SK-MEL-5 (cell line): Measurements from ENCODE around the gene CCDC149. TPM values are rescaled to one million over a fixed set of nuclear protein-coding genes. Genes with fewer than 3 reads are reported as not detected.
A peak's percentile ranks its signal among the peaks of the same experiment; 100 is the strongest.

Source experiments
- DNase-seq: peaks from one replicate; pipeline ENCODE4 v3.0.0-alpha.2; 2016; ENCODE audit warnings: low read depth, low spot score
- in situ Hi-C: cut with HindIII; loops from 2 replicates; pipeline ENCODE4 v1.10.0; 2016; ENCODE audit warnings: low sequenced_read_pairs, high pct_unique_total_duplicates, low pct_unique_long_range_greater_than_20kb
- total RNA-seq: library from RNA; depleted of rRNA; stranded (reverse); fragments of >200 nt; shearing (Covaris generic); gene quantifications from 2 replicates; pipeline ENCODE4 v1.2.3, GENCODE V29; 2014

The CCDC149 gene
- total RNA-seq, 1 experiment from 2014 or later: 0.45 TPM

DNA sequence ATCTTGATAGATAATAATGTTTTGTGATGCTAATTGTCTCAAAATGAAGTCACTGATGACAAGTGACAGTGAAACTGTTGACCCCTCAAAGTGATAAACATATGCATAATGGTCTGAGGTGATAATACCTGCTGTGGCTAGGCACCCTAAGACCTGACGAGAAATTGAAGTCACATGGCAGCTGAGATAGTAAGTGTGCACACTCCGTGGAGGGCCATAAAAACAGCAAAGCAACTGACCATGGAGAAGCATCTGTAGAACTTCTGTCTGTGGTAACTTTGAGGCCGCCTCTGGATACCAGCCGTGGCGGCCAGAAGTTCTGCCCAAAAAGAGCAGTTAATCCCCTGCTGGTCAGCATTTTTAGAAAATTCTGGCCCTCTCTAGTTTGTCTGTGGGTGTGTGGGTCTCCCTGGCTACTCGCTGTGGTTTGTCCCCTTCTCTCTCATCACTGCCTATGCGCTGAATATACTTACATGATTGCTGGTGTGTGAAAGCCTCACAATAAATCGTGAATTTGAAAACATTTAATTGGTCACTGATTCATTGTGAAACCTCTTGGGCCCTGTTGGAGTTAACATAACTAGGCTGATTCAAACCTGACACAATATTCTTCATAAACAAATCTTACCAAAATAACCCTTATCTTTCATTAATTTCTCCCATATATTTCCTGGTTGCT, 50.6 kb downstream of the CCDC149 start:
- DNase-seq: no peak
- in situ Hi-C loops: no loop called here

DNA sequence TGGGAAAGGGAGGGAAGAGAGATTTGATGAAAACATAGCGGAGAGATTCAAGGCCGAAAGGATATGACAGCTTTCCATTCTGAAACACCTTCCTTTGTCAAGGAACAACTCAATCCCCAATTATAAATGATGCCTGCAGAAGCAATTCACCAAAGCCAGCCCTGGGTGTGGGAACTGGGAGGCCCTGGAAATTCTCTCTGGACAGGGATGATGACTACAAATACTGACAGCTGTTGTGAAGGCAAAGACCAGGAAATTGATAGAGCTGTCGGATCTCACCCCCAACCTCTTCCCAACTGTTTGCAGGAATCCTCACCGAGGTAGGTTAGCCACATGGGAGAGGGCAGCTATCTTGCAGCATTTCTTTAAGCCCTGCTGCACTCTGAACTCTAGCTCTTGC, 54.3 kb downstream of the CCDC149 start:
- no peak for DNase-seq
- in situ Hi-C loops: no loop called here

DNA sequence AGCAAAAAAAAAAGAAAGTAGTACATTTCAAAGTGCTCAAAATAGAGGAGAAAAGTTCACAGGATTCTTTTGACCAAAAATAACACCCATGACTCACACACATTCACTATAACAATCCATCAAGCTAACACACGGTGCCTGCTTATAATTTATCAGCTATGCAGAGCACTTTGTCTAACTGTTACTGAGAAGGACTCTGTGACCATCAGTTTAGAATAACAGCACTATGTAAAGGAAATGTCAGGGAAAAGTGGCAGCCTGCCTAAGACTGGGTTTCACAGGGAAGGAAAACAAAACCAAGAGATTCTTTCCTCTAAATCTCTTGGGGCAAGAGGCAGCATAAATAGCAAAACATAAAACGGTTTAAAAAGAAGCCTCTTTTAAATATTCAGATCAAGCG, 54.8 kb downstream of the CCDC149 start:
- DNase-seq: no peak
- in situ Hi-C loops: no loop called here

DNA sequence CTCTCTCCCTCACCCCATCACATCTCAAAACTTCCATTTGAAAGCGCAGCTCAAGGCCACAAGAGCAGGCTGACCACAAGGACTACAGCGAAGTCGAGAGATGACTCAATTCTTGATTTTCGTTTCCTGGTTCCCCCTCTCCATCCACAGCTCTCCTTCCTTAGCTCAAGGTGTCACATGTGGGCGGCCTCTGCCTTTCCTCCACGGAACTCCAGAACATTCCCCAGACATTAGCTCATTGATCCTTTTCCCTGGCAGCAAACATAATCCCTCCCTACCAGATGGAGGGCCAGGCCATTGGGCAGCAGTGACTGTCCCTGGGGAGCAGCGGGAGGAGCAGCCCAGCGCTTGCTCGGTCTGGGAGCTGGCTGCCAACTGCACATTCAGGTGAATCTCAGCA, 56.3 kb downstream of the CCDC149 start:
- no peak for DNase-seq
- in situ Hi-C loops: no loop called here

DNA sequence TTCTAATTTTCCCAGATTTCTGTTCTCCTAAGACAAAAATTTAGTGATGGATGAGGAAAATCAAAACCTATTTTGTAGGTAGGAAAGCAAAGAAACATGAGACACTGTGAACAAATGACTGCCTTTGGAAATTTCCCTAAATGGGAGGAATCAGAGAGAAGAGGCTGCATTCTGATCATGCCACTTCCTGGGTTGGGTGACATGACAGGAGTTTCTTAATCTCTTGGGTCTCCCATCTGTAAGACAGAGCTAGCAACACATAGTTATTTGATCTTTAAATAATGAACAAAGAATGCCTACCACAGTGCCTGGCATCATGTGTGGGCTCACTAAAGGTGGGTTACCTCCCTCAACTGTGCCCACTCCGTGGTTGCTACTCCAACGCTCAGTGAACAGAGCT, 57.1 kb downstream of the CCDC149 start:
- in situ Hi-C loops: no loop called here
- DNase-seq: no peak

DNA sequence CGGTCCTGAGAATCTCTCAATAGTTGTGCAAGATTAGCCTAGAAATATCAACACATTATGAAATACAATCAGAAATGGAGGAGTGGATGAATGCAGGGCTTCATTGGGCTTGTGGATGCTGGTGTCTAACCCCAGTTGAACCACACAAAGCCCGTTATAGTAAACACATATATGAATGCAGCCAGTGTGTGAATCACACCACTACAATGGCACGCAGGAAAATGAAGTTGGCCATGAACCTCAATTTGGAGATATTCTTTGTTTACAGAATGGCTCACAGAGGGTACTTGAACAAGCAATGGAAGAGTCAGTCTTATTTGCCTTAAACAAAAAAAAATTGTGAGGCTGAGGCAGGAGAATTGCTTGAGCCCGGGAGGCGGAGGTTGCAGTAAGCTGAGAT, 59.7 kb downstream of the CCDC149 start:
- peak; percentile 61 for DNase-seq
- in situ Hi-C loops: no loop called here

DNA sequence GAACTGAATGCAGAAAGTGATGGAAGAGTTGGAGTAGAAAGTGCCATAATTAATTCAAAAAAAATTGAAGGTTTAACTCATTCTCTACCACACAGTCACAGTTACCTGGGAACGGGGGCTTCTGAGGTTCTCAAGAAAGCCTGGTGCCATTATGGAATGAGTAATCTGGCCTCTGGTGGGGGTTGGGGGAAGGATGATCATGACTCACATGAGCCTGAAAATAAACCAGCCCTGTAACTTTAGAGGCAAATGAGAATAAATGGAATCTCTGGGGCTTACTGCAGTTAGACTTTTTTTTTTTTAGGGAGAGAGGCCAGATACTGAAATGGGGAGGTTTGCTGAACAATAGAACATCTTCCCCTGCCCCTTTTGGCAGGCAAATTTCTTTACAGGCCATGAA, 62.2 kb downstream of the CCDC149 start:
- DNase-seq: peak; percentile 36
- in situ Hi-C loops: no loop called here

DNA sequence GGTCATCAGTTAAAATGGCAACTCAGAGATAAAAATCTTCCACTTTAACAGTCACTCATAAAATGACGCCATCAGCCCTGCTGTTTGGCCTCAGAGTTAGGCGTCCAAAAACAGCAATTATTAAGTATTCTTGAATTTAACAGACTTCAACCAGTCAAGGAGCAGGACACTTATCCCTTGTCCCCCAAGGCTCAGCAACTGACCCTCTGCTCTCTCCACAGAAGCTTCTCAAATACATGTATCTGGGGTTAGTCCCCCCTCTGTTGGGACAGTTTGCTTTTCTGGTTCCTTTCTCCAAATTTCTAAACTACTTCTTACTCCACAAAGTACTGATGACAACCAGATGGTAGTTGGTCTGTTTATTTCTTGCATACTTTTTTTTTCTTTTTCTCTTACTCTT, 63.1 kb downstream of the CCDC149 start:
- DNase-seq: no peak
- in situ Hi-C loops: no loop called here

DNA sequence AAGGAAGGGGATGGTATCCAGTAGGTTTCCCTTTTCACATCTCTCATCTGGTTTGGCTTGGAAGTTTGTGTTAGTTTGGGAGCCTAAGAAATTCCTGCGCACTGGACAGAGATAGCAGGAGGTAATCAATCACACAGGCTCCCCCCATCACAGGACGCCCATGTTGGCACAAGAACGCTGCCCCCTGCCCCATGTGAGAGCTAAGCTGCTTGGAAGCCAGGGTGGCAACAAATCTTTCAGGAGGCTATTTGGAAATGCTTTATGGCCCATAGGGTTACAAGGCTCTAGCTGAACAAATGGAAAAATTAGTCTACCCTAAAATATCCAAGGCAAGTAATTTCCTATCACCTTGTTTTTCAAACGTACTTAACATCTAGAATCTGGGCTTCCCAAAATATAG, 63.5 kb downstream of the CCDC149 start:
- in situ Hi-C loops: no loop called here

DNA sequence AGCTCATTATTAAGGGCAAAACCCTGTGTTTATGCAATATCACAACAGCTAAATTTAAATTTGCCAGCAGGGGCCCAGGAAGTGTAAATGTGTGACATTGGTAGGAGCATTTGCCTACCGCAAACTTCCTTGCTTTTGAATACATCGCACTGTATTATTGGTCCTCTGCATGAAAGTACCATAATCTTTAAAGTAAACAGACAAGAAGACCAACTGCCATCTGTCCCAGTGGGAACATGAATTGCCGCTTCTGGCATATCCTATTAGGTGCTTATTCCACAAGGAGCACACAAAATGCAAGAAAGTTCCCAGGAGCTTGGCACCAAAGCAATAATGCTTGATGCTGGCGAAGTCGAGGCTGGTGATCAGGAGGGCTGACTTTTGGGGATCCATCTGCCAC, 66.1 kb downstream of the CCDC149 start:
- in situ Hi-C loops: no loop called here
- DNase-seq: no peak

More for the DNA sequence above, 63.5 kb downstream of the CCDC149 start:
- no peak for DNase-seq

DNA sequence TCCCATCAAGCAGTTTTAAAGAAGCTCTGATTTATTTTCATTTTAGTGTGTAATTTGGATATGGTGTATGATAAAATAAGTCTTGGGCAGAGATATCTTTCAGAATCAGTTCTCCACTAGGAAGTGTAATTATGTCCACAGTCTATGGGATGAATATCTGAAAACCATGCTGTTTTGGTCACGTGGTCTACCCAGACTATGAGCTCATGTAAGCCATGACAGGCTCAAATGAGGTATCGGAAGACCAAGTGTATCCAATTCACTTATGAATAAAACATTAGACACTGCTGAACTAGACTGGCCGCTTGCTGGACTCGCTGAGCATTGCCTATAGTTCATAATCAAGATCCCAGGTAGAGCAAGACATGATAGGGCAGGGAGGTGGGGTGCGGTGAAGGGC, 66.9 kb downstream of the CCDC149 start:
- no peak for DNase-seq

DNA sequence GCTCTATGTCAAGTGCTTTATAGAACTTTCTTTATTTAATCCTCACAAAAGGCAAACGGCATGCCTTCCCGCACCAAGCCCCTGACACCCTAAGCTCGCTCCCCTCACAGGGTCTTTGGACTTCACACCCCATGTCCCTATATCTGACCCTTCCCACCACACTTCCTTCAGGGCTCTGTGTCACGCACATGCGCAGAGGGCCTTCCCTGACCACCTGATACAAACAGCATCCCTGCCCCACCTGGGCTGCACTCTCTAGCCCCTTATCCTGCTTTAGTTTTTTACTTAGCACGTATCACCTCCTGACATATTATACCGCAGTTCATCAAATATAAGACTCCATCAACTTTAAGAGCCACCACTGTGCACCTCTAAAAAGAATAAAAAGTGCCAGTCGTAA, 67.7 kb downstream of the CCDC149 start:
- in situ Hi-C loops: no loop called here
- DNase-seq: no peak

More for the DNA sequence above, 66.9 kb downstream of the CCDC149 start:
- in situ Hi-C loops: no loop called here

DNA sequence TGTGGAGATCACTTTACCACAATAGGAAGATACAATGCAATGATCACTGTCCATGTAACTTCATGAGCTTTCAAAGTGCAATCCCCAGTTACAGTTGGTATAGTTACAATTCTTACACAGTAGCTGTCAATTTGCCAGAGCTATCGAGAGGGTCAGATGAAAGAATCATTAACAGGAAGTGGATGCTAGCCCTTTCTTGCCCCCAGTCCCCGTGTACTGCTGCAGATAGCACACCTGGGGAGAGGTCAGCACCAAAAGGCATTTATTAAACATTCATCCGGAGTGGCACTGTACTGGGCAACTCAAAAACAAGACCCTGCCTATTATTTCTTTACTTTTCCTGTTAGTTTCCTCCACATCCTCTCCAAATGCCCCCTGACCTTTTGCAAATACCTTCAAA, 69.7 kb downstream of the CCDC149 start:
- in situ Hi-C loops: no loop called here
- no peak for DNase-seq

DNA sequence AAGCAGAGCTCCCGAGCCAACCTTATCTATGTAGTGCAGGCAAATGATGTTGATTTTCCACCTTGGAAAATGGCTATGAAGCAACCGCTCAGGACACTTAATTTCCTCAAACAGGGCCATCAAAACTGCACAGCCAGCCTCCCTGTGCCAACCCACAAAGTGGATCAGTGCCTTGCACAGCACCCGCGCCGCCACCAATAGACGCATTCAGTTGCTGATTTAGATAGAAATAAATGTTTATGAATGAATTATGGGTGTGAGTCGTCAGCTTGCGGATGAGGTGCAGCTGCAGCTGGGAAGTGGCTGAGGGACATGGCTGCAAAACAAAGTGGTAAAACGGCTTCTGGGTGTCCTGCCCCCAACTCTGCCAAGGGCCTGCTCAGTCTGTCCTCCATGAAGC, 70.5 kb downstream of the CCDC149 start:
- in situ Hi-C loops: no loop called here
- DNase-seq: no peak

DNA sequence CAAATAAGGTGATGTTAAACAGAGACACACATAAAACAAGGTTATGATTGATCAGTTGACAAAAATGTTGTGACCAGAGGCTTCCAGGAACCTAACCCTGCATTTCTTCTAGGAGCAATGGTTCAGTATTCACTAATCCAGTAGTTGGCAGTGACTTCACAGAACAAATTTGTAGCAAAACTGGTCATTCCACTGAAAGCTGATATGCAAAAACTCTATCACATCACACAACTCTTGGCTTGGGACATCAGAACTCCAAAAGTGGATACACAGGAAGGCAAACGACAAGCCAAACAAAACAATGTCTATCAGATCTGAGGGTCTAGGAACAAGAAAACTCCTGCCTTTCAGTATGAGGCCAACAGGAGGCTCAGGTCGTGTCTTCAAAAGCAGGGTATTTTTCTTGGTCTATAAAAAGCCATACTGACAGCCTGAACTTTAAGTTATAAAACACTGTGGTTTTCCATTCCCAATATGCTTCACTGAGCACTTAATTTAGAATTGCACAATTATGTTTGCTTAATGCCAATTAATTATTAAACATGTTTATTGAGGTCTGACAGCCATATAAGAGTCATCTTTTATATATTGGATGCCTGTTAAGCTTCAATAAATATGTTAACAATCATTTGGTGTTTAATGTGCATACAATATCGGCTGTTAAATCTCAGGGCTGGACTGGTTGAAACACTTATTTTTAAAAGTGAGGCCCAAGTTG, 71.9 kb downstream of the CCDC149 start:
- in situ Hi-C loops: no loop called here
- no peak for DNase-seq

DNA sequence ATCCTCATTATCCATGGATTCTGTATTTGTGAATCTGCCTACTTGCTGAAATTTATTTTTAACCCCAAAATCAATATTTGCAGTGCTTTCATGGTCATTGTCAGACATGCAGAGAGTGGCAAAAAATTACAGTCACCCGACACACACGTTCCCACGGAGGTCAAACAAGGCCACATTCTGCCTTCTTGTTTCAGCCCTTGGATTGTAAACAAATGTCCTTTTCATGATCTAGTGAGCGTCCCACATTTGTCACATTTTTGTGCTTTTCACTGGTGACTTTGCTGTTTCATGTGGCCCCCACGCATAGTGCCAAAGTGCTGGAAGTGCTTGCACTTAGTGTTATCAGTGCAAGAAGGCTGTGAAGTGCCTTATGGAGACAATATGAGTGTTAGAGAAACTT, 72.5 kb downstream of the CCDC149 start:
- in situ Hi-C loops: no loop called here

DNA sequence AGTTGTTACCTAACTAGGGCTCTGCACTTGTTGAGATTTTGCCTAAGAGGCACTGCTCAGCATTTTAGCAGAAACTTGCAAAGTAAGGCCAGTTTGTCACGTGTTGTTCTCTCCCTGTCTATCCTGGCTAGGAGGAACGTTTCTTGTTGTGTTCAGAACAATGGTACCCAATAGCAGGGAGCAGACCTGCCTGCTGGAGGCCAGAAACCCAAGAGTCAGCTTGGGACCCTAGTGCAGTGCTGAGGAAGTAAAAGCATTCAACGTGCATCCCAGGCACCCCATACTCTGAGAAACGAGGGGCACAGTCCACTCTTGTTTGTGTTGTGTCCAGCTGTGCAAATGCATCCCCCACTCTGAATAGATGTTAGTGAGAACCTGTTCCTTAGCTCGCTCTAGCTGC, 75.1 kb downstream of the CCDC149 start:
- in situ Hi-C loops: no loop called here
- no peak for DNase-seq

More for the DNA sequence above, 72.5 kb downstream of the CCDC149 start:
- DNase-seq: no peak

DNA sequence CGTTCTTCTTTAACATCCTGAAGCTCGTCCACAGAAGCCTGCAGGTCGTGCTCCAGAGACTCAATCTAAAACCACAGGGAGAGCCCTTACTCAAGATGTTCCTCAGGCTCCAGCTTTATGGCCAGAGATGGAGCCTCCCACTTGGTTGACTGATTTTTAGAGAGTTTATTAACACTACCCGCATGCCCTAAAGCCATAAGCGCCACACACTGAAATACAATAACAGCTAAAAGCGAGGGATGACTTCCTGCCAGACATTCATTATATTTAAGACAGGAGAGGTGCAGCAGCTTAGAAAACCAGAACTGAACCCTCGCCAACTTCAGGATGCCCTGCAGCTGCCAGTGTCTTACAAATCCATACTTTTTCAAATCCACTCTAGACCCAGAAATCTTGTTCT, 75.5 kb downstream of the CCDC149 start:
- in situ Hi-C loops: no loop called here
- no peak for DNase-seq

DNA sequence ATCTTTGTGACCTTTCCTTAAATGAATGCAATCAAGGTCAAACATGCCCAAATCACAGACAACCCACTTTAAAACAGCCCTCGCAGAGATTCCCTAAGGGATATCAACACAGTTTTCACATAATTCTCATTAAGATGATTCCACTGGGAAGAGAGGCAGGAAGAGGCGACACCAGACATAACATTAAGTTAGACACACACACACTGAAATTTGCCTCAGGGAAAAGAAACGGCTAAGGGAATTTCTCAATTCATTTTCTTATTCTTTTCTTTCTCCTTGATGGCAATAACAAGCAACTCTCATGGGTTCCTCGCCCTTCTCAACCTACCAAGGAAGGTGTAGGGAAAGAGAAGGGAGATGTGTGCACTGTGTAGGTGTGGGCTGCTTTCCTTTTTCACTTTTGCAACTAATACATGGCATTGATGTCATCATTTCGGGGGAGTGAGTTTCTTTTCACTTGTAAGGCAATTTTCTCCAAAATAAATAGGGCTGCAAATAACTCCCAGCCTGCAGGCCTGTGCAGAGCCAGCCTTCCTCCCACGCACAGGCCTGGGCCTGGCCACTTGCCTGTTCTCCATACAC, 76.1 kb downstream of the CCDC149 start:
- DNase-seq: no peak
- in situ Hi-C loops: no loop called here
